ENCODE data around the gene IRAG1. TPM values are rescaled to one million over a fixed set of nuclear protein-coding genes. Genes with fewer than 3 reads are reported as not detected.
A peak's percentile ranks its signal among the peaks of the same experiment; 100 is the strongest.
"Not testable (repeated sequence)": the region's sequence is repeated elsewhere in the genome, so short reads cannot be mapped to it uniquely, and the experiment has no call there.

The IRAG1 gene
- total RNA-seq, 1 experiment from 2014 or later = 23.8 TPM

- no peak for DNase-seq (ENCODE audit: low read depth)
These were observed 15.9 kb upstream of the IRAG1 start for GRCh38 chr11:10709299-10710086.

GRCh38 chr11:10708131-10708530 lies 14.6 kb upstream of the IRAG1 start:
- DNase-seq (ENCODE audit: low read depth) = no peak

- peak; percentile 53 for DNase-seq (ENCODE audit: low read depth)
These were observed 8.4 kb upstream of the IRAG1 start for GRCh38 chr11:10701982-10702381.

- peak; percentile 32 for DNase-seq (ENCODE audit: low read depth)
These were observed 5.5 kb upstream of the IRAG1 start for GRCh38 chr11:10699072-10699471.

- no peak for DNase-seq (ENCODE audit: low read depth)
These were observed 3.7 kb upstream of the IRAG1 start for GRCh38 chr11:10697323-10697620.

GRCh38 chr11:10696468-10697322 lies 3.1 kb upstream of the IRAG1 start:
- DNase-seq (ENCODE audit: low read depth) = no peak

- DNase-seq (ENCODE audit: low read depth) = no peak
These were observed 2.3 kb upstream of the IRAG1 start for GRCh38 chr11:10695833-10696232.

- DNase-seq (ENCODE audit: low read depth) = peak; percentile 52
These were observed 1.1 kb upstream of the IRAG1 start for GRCh38 chr11:10694486-10695239.

- DNase-seq (ENCODE audit: low read depth) = no peak
These were observed 932 bp downstream of the IRAG1 start for GRCh38 chr11:10692531-10693115.

- peak; percentile 33 for DNase-seq (ENCODE audit: low read depth)
These were observed 5.2 kb downstream of the IRAG1 start for GRCh38 chr11:10688401-10688800.

- DNase-seq (ENCODE audit: low read depth) = no peak
These were observed 7.2 kb downstream of the IRAG1 start for GRCh38 chr11:10686311-10686710.

- no peak for DNase-seq (ENCODE audit: low read depth)
These were observed 10.1 kb downstream of the IRAG1 start for GRCh38 chr11:10683429-10683828.

GRCh38 chr11:10680956-10681487 lies 12.5 kb downstream of the IRAG1 start:
- no peak for DNase-seq (ENCODE audit: low read depth)

GRCh38 chr11:10680279-10680678 lies 13.3 kb downstream of the IRAG1 start:
- not testable (repeated sequence) for DNase-seq (ENCODE audit: low read depth)

- DNase-seq (ENCODE audit: low read depth) = no peak
These were observed 13.9 kb downstream of the IRAG1 start for GRCh38 chr11:10679644-10680043.

GRCh38 chr11:10678101-10678500 lies 15.5 kb downstream of the IRAG1 start:
- no peak for DNase-seq (ENCODE audit: low read depth)

GRCh38 chr11:10676919-10677318 lies 16.6 kb downstream of the IRAG1 start:
- no peak for DNase-seq (ENCODE audit: low read depth)

GRCh38 chr11:10674911-10675440 lies 18.6 kb downstream of the IRAG1 start:
- DNase-seq (ENCODE audit: low read depth) = peak; percentile 61

- peak; percentile 43 for DNase-seq (ENCODE audit: low read depth)
These were observed 19.1 kb downstream of the IRAG1 start for GRCh38 chr11:10674440-10674855.

GRCh38 chr11:10673501-10674062 lies 20.0 kb downstream of the IRAG1 start:
- no peak for DNase-seq (ENCODE audit: low read depth)

GRCh38 chr11:10670099-10670498 lies 23.5 kb downstream of the IRAG1 start:
- no peak for DNase-seq (ENCODE audit: low read depth)

Measured in RPMI7951 (cell line).